Activated gamma-delta T cell treated with anti-CD3 and anti-CD28 coated beads, Interleukin-2, amount 50 U/mL, for 16 hours (primary cell): ENCODE data around the gene GBP3.
"Not testable (repeated sequence)": the region's sequence is repeated elsewhere in the genome, so short reads cannot be mapped to it uniquely, and the experiment has no call there.

Source experiments
- DNase-seq: peaks from one replicate; pipeline ENCODE4 v3.0.0-alpha.2; 2020; ENCODE audit warnings: low read depth

Gene GBP3

GRCh38 chr1:88979054-88979748 lies 43.5 kb downstream of the GBP3 start:
- no peak for DNase-seq

- no peak for DNase-seq
Observed at GRCh38 chr1:88976235-88976634, 46.4 kb downstream of the GBP3 start.

- DNase-seq: not testable (repeated sequence)
Observed at GRCh38 chr1:88974616-88975172, 48.0 kb downstream of the GBP3 start.

- no peak for DNase-seq
Observed at GRCh38 chr1:88973520-88974137, 49.0 kb downstream of the GBP3 start.

GRCh38 chr1:88961647-88962275 lies 60.9 kb downstream of the GBP3 start:
- DNase-seq: no peak

GRCh38 chr1:88961081-88961480 lies 61.6 kb downstream of the GBP3 start:
- no peak for DNase-seq
